NCI-H146 treated with DMSO at 0.1 percent for 48 hours (cell line): ENCODE data around the gene CACNA1B.

Experiments used
- DNase-seq: peaks from one replicate; lab custom pipeline; 2025; ENCODE audit not compliant: unreplicated experiment; lab: John Stamatoyannopoulos, UW

CACNA1B gene

GRCh38 chr9:138050472-138051330 lies 173.1 kb downstream of the CACNA1B start:
- no peak for DNase-seq

- DNase-seq, result no peak
Observed at GRCh38 chr9:138051586-138052321, 174.2 kb downstream of the CACNA1B start.

- no peak for DNase-seq
Observed at GRCh38 chr9:138052322-138052615, 174.7 kb downstream of the CACNA1B start.

- no peak for DNase-seq
Observed at GRCh38 chr9:138052635-138053320, 175.2 kb downstream of the CACNA1B start.

- no peak for DNase-seq
Observed at GRCh38 chr9:138053321-138053868, 175.8 kb downstream of the CACNA1B start.

- DNase-seq, result no peak
Observed at GRCh38 chr9:138053996-138054752, 176.6 kb downstream of the CACNA1B start.

- no peak for DNase-seq
Observed at GRCh38 chr9:138057726-138058125, 180.1 kb downstream of the CACNA1B start.

- no peak for DNase-seq
Observed at GRCh38 chr9:138058181-138058580, 180.6 kb downstream of the CACNA1B start.

GRCh38 chr9:138059196-138059595 lies 181.6 kb downstream of the CACNA1B start:
- DNase-seq, result no peak

GRCh38 chr9:138060365-138060764 lies 182.8 kb downstream of the CACNA1B start:
- DNase-seq, result no peak

- DNase-seq, result no peak
Observed at GRCh38 chr9:138060881-138061280, 183.3 kb downstream of the CACNA1B start.

GRCh38 chr9:138061631-138062030 lies 184.0 kb downstream of the CACNA1B start:
- no peak for DNase-seq

- no peak for DNase-seq
Observed at GRCh38 chr9:138062196-138062595, 184.6 kb downstream of the CACNA1B start.

- no peak for DNase-seq
Observed at GRCh38 chr9:138063033-138063432, 185.5 kb downstream of the CACNA1B start.

GRCh38 chr9:138063785-138064184 lies 186.2 kb downstream of the CACNA1B start:
- DNase-seq, result no peak

GRCh38 chr9:138064547-138064946 lies 187.0 kb downstream of the CACNA1B start:
- no peak for DNase-seq

GRCh38 chr9:138065287-138065686 lies 187.7 kb downstream of the CACNA1B start:
- DNase-seq, result no peak

GRCh38 chr9:138066049-138066448 lies 188.5 kb downstream of the CACNA1B start:
- no peak for DNase-seq

- no peak for DNase-seq
Observed at GRCh38 chr9:138067613-138068367, 190.2 kb downstream of the CACNA1B start.

GRCh38 chr9:138068601-138069035 lies 191.0 kb downstream of the CACNA1B start:
- no peak for DNase-seq
